HuH-7 (cell line): ENCODE results near the gene PDE8A.
"Not testable (repeated sequence)": the region's sequence is repeated elsewhere in the genome, so short reads cannot be mapped to it uniquely, and the experiment has no call there.

Source experiments
- DNase-seq: peaks from one replicate; pipeline ENCODE4 v3.0.0; 2011; ENCODE audit warnings: low spot score

Gene PDE8A

DNA sequence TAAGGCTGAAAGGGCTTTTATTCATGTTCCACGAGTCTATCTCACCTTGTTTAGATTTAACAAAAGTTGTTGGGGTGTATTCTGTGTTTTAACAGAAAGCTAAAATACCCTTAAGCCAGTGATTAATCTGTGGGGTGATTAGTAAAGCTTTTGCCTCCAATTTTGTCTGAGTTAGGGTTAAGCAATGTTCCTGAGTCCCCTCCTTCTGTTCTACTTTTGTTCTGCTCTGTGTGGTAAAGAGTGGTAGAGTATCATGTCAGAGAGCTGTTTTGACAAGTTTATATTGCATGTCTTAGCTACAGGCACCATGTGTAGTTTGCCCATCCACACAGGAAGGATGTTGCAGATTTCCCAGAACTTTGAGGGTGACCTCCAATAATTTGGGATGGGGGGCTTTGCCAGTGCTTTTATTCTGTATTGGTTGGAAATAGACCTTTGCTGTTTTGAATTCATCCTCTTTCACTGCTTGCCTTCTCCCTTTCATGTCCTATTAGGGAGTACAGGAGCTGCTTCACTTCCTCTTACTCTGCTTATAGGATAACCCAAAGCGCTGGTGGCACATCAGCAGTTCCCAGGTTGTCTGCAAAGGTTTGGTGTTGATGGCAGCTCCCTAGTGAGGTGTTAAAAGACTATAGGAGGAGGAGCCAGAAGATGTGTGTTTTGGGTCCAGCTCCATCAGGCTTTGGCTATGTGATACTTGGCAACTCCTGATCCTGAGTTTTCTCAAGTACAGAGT, 7.4 kb downstream of the PDE8A start:
- DNase-seq = no peak

DNA sequence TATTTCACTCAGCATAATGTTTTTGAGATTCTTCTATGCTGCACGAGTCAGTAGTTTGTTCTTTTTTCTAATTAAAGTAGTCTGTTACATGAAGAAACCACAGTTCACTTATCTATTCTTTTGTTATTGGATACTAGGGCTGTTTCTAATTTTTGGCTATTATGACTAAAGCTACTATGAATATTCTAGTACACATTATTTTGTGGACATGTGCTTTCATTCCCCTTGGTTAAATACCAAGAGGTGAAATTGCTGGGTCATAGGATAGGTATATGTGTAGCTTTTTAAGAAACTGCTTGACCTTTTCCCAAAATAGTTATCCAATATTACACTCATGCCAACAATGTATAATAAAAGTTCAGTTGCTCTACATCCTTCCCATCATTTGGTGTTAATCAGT, 8.9 kb downstream of the PDE8A start:
- no peak for DNase-seq

DNA sequence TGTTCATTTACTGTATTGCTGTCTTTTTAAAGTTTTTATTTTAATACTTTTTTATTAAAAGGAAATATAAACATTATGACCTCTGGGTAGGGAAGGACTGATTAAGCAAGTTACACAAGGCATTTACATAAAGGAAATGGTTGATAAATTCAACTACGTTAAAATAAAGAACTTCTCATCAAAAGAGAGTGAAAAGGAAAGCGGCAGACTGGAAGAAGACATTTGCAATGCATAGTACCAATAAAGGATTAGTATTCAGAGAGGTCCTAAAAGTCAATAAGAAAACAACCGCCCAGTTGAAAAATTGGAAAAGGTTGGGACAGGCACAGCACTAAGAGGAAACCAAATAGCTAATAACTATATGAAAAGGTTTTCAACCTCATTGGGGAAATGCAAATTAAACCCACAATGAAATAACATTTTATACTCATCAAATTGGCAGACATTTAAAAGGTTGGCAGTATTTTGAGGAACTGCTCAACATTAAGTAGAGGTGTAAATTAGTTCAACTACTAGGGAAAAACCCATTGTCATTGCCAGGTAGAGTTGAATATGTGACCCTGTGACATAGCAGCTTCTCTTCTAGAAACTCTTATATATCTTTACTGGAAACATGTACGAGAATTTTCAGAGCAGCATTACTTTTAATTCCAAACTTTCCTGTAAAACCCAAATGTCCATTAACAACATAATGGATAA, 9.5 kb downstream of the PDE8A start:
- DNase-seq = no peak

DNA sequence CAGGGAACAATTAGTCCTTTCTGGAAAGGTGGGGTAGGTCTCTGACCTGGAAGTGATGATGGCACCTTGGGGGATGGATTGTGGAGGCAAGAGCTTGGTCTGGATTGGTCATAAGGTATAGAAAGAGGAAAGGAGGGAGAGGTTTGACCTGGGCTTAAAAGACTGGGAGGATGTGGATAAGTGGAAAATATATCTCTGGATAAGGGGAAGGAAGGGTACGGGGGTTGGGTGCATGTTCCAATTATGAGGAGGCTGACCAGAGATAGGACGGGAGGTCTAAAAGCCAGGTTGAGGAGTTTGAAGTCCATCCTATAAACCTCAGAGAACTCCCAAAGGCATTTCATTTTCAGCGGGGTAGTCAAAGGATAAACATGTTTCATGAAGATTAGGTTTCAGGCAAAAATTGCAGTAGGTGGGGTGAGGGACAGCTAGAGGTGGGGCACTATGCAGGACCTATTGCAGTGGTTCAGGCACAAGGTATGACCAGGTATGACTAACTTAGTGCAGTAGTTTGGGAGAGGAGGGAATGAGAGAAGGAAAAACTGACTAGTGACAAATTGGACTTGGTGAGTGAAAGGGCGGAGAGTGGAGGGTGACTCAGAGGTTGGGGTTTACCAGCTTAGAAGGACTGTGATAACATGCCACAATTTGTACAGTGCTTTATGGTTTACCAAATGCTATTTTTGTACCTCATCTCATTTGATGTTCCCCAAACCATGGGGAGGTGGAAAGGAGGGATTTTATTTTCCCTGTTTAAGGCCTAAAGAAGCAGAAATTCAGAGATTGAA, 10.7 kb downstream of the PDE8A start:
- DNase-seq = no peak

DNA sequence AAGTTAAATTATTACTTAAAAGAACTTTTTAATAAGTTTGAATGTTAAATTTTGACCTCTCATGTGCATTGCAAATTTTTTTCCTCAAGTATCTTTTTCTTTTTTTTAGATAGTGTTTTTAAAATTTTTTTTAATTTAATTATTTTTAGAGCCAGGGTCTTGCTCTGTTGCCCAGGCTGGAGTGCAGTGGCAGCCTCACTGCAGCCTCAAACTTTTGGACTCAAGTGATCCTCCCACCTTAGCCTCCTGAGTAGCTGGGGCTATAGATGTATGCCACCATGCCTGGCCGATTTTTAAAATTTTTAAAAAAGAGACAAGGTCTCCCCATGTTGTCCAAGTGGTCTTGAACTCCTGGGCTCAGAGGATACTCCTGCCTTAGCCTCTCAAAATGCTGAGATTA, 14.4 kb downstream of the PDE8A start:
- no peak for DNase-seq

DNA sequence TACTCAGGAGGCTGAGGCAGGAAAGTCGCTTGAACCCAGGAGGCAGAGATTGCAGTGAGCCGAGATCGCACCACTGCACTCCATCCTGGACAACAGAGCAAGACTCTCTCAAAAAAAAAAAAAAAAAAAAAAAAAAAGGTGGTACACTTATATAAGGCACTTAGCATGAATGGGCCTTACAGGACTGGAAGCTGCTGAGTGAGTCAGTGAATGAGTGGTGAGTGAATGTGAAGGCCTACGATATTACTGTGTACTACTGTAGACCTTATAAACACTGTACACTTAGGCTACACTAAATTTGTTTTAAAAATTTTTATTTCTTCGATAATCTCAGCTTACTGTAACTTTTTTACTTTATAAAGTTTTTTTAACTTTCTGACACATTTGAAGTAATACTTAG, 15.1 kb downstream of the PDE8A start:
- DNase-seq = not testable (repeated sequence)

DNA sequence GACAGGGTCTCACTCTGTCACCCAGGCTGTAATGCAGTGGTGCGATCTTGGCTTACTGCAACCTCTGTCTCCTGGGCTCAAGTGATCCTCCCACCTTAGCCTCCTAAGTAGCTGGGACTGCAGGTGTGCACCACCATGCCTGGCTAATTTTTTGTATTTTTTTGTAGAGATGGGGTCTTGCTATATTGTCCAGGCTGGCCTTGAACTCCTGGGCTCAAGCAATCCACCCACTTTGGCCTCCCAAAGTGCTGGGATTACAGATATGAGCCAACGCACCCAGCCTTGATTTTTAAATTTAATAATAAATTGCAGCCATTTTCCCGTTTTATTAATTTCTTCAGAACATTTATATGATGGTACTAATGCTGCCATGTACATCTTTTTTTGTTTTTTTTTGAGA, 15.6 kb downstream of the PDE8A start:
- not testable (repeated sequence) for DNase-seq

DNA sequence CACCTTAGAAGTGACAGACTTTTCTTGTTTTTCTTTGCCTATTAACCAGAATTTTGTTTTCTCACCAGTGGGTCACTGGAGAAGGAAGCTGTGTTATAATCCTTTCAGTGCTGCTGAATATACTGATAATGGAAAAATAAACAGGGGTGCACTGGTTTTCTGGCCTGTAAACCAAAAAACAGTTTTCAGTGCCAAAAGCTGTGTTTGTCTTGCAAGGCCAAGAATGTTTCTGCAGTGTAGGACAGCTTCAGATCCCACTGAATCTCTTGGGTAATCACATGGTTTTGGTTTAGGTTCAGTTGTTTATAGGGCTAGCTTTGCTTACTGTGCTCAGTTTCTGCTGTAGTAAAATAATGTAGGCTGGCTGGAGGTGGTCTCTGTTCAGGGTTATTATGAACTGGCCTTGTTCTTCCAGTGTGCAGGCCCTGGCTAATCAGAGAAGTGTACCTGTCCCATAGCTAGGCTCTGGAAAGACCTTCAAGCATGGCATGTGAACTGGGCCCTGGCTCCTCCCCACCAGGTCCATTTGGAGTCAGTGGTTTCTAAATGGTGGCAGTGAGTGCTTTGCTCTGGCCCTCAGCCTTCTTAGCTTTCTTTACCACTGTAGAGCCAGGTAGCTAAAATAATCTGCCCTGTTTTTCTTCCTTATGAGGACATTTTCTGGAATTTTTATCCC, 18.7 kb downstream of the PDE8A start:
- no peak for DNase-seq

DNA sequence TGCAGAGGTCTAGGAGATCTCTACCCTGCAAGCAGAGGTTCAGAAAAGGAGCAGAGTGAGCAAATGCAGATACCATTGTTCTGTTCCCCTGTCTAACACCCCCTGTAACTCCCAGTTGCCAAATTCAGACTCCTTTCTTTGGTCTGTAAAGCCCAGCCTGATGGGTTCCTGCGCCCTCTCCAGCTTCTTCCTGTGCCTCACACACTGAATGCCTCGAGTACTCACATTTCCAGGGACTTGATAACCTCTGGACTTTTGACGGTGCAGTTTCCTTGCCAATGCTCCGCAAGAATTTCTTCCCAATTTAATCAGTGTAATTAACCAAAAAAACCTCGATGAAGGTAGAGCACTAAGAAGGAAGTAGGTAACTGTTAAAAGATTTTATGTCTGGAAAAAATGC, 19.3 kb downstream of the PDE8A start:
- no peak for DNase-seq

DNA sequence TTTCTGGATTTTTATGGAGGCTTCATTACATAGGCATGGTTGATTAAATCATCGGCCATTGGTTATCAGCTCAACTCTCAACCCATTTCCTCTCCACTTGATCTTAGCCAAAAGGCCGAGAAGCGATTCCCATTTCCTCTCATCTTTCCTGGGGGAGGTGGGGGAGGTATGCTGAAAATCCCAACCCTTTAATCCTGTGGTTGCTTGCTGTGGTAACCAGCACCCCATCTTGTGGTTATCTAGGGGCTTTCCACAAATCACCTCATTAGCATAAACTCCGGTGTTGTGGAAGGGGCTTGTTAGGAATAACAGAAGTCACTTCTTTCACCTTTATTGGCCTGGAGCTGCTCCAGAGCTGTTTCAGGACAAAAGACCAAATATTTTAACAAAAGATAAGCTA, 20.9 kb downstream of the PDE8A start:
- no peak for DNase-seq

DNA sequence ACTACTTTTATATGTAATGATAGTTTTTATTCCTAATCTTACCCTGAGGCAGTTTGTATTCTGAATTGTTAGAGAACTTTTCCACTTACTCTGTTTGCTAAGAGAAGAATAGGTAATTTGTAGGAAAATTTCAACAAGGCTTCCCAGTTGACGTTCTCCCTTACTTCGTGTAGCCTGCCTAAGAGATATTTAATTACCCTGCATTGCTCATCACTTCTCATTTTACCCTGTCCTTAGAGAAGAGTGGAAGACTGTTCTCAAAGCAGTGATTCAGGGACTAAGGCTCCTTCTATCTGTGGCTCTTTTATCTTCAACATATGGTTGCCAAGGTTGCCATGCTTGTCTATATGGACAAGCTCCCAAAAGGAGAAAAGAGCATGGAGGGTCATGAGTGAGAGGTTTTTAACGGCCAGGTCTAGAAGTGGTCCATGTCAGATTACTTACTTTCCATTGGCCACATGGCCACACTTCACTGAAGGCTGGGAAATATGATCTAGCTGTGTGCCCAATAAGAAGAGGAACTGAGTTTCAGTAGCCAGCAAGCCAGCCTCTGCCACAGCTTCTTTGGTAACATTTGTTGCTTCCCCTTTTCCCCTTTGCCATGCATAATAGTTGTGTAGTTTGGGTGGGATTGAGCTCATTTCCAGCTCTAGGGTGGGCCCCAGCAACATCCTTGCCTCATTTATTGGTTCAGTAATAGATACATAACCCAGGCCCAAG, 22.1 kb downstream of the PDE8A start:
- no peak for DNase-seq

DNA sequence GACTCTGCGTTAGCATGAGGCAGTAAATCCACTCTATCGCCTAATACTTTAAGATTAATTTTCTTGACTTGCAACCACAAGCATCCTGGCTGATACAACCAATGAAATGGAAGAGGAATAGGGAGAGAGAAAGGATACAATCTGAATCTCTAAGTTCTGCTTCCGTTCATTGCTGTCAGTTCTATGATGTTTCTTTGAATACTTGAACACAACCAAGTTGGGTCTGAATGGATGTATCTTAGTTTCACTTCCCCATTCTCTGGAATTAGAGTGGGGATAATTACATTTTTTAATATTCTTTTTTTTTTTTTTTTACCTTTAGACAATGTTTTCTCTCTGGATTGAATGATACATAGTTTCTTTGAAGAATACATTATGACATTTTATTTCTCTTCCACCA, 22.9 kb downstream of the PDE8A start:
- DNase-seq = no peak

DNA sequence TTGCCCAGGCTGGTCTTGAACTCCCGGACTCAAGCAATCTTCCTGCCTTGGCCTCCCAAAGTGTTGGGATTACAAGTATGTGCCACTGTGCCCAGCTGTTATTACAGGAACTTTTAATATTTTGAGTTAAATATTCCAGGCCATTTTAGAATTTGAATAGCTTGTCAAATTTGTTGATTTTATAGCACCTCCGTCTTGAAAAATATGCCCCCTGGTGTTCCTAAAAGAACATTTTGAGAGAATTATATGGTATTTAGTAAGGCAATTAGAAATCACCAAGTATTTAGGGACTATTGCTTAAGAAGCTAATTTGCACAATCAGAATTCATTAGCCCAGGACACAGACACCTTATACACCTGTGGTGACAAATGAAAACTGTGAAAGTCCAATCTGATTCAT, 23.7 kb downstream of the PDE8A start:
- DNase-seq = no peak

DNA sequence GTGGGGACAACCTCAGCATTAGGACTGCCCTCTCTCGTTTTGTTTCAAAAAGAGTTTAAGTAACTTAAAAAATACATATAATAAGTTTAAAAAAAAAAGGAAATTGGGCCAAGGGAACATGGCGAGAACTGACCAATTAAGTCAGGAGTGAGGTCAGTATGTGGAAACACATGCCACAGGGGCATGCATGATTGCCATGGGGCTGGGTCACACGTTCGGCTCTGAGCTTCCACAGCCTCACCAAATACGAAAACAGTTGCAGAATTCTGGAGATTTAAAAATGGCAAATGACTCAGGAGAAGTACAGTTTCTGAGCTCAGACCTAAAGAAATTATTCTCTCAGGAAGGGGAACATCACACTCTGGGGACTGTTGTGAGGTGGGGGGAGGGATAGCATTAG, 24.1 kb downstream of the PDE8A start:
- no peak for DNase-seq

DNA sequence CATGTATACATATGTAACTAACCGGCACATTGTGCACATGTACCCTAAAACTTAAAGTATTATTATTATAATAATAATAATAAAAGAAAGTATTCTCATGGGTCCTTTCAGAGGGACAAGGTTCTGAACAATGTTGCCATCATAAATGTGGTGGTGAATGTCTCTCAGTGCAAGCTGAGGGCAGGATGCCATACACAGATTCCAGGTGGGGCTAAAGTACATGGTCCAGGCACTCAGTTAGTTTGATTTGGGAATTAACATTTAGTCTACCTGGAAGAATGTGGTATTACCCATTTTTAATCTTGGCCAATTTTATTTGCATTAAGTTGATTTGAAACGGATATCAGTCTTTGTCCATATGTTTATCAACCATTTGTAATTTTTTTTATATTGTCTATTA, 24.5 kb downstream of the PDE8A start:
- no peak for DNase-seq

DNA sequence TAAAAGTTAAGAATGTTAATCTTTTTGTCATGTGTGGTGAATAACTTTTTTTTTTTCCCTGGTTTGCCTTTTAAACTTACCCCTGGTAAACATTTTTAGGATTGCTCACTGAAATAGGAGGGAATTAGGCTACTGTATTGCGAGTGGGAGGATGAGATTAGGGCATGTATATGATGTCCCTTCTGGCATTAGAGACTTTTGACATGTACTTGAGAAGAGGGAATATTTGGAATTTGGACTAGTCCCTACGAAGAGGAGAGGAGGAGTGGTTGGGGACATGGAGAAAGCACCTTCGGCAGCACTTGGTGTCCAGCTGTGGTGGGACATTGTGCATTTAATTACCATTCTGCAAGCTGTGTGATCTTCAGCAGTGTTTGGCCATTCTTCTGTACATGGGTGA, 25.0 kb downstream of the PDE8A start:
- DNase-seq = no peak

DNA sequence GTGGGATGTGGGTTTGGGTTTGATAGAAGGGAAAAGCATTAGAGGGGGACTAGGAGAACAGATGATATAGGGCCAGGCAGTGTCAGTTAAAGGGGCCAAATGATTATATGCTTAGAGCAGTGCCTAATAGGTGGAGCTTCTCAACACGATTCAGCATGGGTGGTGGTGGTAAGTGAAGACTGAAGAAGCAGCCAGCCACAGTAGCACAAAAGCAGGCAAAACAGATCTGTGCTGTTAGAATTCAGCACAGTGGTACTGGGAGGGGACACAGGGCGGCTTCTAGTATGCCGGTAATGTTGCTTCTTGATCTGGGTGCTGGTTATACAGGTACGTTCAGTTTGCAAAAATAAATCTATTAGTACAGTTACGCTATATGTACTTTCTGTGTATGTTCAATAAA, 25.5 kb downstream of the PDE8A start:
- DNase-seq = no peak

DNA sequence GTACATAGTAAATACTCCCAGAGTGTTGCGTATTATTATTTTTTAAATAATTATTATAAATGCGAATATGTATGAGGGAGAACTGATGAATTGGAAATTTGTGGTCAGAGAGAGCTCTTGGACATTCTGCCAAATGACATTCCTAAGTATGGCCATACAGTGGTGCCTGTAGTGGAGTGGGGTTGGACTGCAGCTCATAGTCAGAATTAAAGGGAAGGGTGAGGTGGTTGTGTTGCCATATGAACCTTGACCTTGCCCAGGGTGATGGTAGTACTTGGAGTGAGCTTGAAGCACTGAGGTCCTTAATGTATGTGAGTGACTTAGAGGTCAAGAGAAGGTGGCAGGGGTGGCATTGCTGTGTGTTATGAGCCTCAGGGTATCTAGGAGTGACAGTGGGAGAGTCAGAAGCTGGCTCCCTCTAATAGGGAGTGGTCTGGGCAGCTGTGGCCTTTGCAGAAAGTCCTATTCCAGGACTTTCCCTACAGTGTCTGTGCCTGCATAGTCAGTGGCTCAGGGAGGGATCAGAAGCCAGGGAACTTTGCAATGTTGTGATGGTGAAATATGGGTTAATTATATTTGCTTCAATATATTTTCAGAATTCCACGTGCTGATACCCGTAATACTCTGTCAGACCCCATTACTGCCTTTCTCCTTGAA, 26.2 kb downstream of the PDE8A start:
- no peak for DNase-seq

DNA sequence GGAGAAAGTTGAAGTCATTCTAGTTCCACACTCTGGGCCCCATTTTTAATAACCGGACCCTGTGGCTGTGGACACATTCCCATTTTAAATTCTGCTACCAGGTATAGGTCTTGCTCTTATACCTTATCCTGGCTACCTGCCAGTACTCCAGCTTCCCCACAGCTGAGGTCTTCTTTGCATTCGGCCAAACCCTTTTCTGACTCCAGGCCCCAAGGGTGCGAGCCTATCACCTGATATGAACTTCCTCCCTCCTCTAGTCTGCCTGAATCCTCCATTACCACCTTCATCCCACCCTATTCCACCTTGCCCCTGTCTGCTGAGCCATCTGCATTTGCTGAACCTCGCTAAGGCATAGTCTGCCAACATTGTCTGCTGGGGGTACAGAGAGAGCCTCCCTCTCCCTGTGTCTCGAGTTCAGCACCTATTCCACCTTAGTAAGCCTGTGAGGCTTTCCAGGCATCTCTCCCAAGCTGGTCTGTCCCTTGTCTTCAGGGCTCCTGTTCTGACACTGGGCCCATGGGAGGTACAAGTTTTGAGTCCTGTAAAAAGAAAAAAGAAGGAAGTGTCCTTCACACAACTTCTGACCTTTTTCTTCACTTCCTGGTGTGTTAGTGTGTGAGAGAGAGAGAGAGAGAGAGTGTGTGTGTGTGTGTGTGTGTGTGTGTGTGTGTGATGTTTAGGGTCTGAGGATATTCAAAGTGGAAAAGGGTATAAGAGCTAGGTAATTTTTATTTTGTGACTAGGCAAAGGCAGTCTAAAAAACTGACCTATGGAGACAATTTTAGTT, 27.0 kb downstream of the PDE8A start:
- DNase-seq = no peak

DNA sequence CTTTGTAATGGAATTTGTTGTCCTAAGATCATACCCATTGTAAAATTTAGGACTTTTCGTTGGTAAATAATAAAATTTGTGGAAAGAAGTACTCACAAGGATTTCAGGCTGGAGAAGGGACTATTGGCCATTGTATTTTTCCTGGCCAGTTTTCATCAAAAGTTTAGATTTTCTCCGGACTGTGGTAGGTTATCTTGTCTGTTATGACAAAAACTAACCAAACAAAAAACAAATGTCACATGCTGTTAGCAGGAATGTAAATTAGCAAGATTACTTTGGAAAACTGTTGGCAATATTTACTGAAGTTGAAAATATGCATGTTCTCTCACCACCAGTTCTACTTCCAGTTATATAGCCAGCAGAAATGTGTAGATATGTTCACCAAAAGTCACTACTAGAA, 27.8 kb downstream of the PDE8A start:
- no peak for DNase-seq

DNA sequence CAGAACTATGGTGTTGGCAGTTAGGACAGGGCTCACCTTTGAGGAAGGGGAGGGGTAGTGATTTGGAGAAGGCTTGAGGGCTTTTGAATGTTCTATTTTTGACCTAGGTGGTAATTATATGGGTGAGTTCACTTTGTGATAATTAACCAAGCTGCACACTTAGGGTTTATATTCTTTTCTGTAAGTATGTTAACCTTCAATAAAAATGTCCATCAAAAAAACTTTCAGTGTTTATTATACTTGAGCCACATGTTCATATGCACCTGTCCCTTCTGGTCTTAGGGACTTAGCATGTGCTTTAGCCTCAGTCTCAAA, 28.4 kb downstream of the PDE8A start:
- no peak for DNase-seq
